Measurements from ENCODE around the gene SPSB1. TPM values are rescaled to one million over a fixed set of nuclear protein-coding genes. Genes with fewer than 3 reads are reported as not detected.
"Not testable (repeated sequence)": the region's sequence is repeated elsewhere in the genome, so short reads cannot be mapped to it uniquely, and the experiment has no call there.

SPSB1 gene
- total RNA-seq, 1 donor from 2014 or later = 12.9 TPM

DNA sequence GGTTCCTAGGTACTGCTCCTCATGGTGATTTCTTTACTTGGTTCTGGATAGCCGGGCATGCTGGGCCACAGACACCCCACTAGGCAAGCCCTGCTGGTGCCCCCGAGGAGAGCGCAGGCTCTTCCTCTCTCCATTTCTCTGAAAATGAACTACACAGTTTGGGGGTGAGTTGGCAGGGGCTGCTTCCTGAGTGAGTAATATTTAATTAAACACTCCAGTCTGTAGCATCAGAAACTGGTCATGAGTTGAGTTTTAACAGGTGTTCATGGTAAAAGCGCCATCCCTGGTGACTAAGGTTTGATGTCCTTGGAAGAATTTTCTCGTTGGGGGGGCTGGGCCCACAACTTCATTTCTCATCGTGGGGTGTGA is 1.7 kb downstream of the SPSB1 start:
- intact Hi-C loops (cut with DNase I) = loop anchor here (5.0 kb wide), 1 partner anchor 143 kb away; no protein-coding TSS in a partner anchor
- DNase-seq (ENCODE audit: low spot score) = no peak

DNA sequence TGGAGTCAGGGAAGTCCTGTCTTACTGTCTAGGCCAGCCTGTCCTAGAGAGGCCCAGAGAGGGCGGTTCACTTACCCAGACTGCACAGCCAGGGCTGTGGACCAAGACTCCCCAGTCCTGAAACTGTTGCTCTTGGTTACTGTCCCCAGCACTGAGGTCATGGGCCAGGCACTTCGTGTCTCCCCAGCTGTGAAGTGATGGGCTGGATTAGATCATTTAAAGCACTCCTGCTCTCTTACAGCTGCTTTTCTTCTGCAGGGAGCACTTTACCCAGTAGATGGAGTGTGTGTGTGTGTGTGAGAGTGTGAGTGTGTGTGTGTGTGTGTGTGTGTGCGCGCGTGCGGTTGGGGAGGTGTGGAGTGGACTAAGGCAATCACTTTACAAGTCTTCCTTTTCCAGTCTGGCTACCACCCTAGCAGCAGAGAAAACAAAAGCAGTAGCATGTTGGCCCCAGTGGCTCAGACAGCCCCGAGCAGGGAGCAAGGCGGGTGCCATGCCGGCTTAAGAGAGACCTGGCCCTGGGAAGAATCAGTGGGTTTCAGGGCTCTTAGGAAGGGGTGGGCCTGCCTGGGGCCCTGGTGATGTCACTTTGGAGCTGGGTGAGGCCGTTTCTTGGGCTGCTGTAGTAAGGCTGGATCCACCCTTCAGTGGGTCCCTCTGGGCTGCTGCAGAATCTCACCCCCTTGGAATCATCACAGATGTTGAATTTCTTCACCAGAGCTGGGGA is 2.4 kb downstream of the SPSB1 start:
- intact Hi-C loops (cut with DNase I) = loop anchor here (5.0 kb wide), 1 partner anchor 142 kb away; no protein-coding TSS in a partner anchor
- no peak for DNase-seq (ENCODE audit: low spot score)

DNA sequence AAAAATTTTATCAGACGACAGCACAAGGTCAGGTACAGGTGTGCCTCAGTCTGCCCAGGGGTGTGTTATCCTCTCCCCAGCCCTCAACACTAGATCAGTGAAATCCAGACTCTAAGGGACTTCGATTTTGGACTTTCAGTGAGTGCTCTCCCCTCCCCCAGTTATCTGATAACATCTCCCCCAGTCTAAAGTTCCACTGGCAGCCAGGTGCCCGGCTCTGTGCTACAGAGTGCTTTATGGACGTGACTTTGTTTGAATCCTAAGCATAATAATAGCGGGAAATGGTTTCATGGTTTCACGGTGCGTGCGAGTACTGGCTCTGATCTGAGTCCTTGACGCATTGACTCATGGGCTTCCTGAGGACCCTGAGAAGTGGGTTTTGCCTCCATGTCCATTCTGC is 3.2 kb downstream of the SPSB1 start:
- intact Hi-C loops (cut with DNase I) = no loop called here

DNA sequence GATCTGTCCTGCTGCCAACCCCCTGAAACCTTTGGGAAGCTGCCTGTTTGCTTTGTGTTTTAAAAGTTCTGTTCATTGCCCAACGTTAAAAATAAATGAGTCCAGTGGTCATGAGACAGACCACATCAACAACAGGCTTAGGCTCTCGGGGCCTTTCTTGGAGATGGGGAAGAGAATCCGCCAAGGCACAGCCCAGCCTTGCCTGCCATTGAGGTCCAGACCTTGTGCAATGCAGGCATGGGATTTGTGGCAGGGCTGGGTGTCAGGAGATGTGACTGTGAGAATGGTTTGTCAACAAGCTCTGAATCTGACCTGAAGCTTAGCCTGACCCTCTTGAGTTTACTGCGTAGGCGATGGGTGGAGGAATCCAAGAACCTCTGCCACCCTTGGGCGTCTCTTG is 4.2 kb downstream of the SPSB1 start:
- intact Hi-C loops (cut with DNase I) = no loop called here
- no peak for DNase-seq (ENCODE audit: low spot score)

More for the DNA sequence above, 3.2 kb downstream of the SPSB1 start:
- DNase-seq (ENCODE audit: low spot score) = no peak

DNA sequence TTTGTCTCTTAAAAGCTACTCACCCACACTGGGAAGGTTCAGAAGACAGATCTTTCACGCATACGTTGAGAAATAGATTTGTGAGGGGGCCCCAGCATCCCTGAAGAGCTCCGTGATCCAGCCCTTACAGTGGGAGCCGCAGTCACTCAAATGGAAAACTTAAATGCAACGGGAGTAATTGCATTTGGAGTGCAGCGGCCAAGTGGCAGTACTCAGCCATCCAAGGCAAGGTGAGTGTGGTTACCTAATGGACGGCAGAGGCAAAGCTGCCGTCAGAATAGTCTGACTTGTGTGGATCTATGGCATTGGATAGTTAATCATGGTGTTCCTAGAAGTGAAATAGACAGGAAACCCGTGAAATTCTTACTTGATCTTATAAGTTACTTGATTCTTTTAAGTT is 5.1 kb downstream of the SPSB1 start:
- DNase-seq (ENCODE audit: low spot score) = no peak
- intact Hi-C loops (cut with DNase I) = no loop called here

DNA sequence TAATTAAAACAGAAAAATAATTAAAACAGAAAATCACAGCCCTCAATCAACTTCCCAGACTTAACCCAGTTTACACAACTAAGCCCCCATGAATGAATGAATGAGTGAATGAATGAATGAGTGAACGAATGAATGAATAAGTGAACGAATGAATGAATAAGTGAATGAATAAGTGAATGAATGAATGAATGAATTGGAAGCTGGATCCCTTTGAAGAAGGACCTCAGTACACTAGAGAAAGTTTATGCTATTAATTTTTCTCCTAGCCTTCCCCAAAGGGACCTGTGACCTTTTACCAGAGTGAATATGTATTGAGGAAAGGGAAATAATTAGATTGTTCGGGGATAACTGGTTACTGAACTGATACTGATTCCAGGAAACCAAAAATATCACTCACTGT is 5.6 kb downstream of the SPSB1 start:
- DNase-seq (ENCODE audit: low spot score) = no peak
- intact Hi-C loops (cut with DNase I) = no loop called here

DNA sequence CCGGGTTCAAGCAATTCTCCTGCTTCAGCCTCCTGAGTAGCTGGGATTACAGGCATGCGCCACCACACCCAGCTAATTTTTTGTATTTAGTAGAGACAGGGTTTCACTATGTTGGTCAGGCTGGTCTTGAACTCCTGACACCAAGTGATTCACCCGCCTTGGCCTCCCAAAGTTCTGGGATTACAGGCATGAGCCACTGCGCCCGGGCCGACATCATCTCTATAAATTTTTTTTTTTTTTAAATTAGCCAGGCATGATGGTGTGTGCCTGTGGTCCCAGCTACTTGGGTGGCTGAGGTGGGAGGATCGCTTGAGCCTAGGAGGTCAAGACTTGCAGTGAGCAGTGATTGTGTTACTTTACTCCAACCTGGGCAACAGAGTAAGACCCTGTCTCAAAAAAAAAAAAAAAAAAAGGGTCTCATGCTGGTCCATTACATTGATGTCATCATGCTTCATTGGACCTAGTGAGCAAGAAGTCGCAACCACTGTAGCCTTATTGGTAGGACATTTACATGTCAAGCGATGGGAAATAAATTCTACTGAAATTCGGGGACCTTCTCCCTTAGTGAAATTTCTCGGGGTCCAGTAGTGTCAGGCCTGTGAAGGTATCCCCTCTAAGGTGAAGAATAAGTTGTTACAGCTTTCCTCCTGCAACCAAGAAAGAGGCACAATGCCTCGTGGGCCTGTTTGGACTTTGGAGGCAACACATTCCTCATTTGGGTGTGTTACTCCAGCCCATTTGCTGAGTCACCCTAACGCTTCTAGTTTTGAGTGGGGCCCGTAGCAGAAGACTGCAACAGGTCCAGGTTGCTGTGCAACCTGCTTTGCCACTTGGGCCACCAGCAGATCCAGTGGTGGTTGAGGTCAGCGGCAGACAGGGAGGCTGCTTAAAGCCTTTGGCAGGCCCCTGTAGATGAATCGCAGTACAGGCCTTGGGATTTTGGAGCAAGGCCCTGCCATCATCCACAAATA is 7.2 kb downstream of the SPSB1 start:
- not testable (repeated sequence) for DNase-seq (ENCODE audit: low spot score)

DNA sequence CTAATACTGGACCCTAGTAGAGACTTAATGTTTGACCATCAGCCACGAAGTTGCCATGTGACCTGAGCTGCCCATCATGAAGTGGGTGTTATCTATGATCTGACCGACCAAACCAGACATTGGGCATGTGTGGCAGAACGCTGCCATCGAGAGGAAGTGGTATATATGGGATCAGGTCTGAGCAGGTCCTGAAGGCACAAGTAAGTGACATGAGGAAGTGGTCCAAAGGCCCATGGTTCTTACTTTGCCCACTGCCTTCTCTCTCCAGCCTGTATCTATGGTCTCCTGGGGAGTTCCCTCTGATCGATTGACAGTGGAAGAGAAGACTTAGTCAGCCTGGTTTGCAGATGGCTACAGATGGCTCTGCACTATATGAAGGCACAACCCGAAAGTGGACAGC is 7.9 kb downstream of the SPSB1 start:
- intact Hi-C loops (cut with DNase I) = no loop called here
- no peak for DNase-seq (ENCODE audit: low spot score)

More for the DNA sequence above, 7.2 kb downstream of the SPSB1 start:
- intact Hi-C loops (cut with DNase I) = not testable (repeated sequence)

DNA sequence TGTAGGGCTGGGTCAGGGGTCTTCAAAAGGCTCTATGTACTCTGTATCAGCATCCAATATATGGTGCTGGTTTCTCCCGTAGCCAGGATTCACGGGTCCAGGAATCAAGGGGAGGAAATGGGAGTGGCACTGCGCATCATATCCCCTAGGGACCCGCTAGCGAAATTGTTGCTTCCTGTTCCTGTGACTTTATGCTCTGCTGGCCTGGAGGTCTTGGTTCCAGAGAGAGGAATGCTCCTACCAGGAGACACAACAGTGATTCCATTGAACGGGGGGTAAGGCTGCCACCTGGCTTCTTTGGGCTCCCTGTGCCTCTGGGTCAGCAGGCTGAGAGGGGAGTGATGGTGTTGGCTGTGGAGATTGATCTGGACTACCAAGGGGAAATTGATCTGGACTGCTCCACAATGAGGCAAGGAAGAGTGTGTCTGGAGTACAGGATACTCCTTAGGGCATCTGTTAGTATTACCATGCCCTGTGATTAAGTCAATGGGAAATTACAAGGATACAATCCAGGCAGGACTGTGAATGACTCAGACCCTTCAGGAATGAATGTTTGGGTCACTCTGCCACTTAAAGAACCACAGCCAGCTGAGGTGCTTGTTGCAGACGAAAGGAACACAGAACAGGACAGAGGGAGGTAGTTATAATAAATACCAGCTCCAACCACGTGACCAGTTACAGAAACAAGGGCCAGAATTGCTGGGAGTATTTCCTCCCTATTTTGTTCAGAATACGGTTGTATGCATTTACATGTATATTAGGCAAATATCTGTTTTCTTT is 10.2 kb downstream of the SPSB1 start:
- DNase-seq (ENCODE audit: low spot score) = no peak
- intact Hi-C loops (cut with DNase I) = no loop called here

DNA sequence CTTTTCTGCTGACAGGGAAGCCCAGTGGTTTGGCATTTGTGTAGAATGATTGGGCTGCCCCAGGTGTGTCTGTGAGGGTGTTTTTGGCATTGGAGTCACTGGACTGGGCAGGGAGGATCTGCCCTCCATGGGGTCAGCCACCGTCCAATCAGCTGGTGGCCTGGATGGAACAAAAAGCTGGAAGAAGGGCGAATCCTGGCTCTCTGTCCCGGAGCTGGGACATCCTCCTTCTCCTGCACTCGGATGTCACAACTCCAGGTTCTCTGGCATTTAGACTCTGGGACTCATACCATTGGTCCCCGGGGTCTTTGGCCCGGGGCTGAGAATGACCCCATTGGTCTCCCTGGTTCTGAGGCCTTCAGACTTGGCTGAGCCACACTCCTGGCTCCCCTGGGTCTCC is 11.2 kb downstream of the SPSB1 start:
- no peak for DNase-seq (ENCODE audit: low spot score)
- intact Hi-C loops (cut with DNase I) = no loop called here

DNA sequence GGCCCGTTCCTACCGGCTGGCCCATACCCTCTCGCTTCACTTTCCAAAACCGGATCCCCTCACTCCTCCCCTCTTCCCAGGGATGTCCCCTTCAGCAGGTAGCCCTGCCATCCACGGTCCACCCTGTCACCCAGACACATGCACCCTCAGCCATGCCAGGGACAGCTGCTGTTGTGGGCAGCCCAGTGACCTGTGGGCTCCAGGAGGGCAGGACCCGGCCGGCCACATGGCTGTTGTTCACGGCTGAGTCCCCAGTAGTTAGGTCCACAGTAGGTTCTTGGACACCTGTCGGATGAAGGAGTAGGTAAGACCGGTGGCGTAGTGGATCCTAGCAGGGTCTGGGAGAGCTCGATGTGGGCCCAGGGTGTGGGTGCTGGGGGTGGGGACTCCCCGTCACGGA is 12.5 kb downstream of the SPSB1 start:
- intact Hi-C loops (cut with DNase I) = no loop called here
- no peak for DNase-seq (ENCODE audit: low spot score)

DNA sequence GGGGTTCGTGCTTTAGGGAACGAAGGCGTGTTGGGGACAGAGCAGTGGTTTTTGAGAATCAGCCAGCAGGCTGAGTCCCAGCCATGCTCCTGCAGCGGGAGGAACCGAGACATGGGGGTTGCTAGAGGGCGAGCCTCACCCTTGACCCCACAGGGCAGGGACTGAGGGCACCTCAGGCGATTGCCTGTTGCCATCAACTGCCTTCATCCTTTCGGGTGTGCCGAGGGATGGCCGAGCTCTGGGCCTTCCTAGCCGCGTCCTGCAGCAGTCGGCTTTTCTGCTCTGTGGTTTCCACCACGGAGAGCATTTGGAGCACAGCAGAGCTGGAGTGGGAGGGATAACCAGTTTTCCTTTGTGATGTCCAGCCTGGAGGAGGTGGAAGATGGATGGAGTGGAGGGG is 13.3 kb downstream of the SPSB1 start:
- intact Hi-C loops (cut with DNase I) = no loop called here
- no peak for DNase-seq (ENCODE audit: low spot score)

DNA sequence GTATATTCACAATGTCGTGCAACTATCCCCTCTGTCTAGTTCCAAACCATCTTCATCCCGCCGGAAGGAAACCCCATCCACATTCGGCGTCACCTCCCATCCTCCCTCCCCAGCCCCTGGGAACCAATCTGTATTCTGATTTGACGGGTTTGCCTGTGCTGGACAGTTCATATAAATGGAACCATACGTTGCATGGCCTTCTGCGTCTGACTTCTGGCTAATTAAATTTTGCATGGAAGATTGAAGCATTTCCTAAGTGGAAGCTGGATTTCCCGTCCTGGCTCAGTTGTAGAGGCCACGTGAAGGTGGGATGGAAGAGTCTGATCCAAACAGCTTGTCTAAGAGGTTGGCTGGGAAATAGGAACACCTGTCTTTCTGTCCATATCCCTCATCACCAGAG is 14.6 kb downstream of the SPSB1 start:
- intact Hi-C loops (cut with DNase I) = no loop called here
- no peak for DNase-seq (ENCODE audit: low spot score)

DNA sequence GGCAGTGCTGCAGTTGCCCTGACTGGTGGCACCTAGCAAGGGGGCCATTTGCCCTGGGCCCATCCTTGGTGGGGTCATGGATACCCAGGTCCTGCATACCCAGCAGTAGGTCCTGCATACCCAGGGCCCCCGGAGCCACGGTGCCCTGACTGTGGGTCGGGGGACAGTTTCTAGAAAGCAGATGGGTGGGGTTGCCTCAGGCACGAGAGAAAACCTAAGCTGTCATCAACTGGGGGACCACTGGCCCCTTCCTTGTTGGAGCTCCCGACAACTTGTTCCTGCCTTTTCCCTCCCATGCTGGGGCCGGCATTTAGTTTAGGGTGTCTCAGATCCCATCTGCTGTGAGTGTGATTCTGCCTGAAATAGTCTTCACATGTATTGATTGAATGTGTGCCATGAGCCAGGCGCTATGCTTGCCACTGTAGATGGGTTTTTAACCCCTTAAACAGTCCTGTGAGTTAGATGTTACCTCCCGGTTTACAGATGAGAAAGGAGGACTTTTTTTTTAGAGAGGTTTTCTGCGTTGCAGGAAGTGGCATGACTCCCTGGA is 15.6 kb downstream of the SPSB1 start:
- no peak for DNase-seq (ENCODE audit: low spot score)

DNA sequence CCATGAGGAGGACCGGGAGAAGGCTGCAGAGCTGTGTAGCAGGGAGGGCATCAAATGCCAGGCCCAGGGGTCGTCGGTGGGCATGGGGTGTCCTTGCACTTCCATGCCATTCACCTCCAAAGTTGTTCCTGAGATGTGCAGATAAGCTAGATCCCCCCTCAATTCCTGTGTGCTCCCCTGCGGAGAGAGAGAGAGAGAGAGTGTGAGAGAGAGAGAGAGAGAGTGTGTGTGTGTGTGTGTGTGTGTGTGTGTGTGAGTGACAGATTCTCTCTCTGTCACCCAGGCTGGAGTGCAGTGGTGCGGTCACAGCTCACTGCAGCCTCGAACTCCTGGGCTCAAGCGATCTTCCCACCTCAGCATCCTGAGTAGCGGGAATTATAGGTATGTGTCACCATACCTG is 16.4 kb downstream of the SPSB1 start:
- intact Hi-C loops (cut with DNase I) = no loop called here
- no peak for DNase-seq (ENCODE audit: low spot score)

More for the DNA sequence above, 15.6 kb downstream of the SPSB1 start:
- intact Hi-C loops (cut with DNase I) = no loop called here

DNA sequence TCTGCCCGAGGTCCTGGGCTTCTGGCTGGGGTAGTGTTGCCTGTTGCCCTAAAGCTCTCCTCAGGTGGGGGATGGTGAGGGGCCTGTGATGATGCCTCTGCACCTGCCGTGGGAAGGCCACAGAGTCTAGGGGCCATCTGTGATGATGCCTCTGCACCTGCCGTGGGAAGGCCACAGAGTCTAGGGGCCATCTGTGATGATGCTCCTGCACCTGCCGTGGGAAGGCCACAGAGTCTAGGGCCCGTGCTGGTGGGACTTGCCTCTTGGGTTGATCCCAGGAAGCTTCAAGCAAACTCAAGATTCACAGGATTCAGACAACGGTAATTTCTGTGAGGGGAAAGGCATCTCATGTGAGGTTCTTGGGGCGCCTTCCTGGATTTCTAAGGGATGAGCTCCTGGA is 17.3 kb downstream of the SPSB1 start:
- no peak for DNase-seq (ENCODE audit: low spot score)
- intact Hi-C loops (cut with DNase I) = no loop called here

DNA sequence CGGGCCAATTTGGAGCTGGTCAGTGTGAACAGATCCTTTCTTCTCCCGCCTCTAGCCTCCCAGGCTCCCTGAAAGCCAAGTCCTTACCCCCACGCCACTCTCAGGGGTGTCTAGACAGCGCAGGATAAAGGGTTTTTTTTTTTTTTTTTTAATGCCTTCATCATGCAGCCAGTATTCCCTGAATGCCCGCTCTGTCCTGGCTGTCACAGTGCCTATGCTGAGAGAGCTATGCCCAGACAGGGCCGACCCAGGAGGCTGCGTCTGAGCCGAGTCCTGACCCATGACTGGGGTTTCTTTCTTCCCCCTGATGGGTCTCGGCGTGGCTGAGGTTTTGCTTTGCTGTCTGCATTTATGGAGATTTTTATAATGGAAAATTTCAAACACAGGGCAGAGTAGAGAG is 18.3 kb downstream of the SPSB1 start:
- intact Hi-C loops (cut with DNase I) = no loop called here
- no peak for DNase-seq (ENCODE audit: low spot score)

DNA sequence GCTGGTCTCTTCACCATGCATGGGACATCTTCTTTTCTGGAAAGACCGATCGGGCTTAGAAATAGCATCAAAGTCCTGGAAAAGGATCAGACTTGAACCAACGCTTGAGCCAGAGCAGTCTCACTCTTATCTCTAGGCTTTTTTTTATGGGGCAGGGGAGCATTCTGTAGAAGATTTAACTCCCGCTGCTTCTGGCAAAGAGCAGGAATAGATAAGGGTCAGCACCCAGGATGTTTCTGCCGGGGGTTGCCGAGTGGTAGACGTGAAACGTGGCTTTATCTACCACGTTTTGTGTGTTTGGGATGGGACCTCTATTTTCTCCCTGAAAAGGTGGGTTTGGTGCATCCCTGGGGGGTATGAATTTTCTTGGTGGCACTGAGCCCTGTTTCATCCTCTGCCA is 18.8 kb downstream of the SPSB1 start:
- DNase-seq (ENCODE audit: low spot score) = no peak
- intact Hi-C loops (cut with DNase I) = no loop called here

DNA sequence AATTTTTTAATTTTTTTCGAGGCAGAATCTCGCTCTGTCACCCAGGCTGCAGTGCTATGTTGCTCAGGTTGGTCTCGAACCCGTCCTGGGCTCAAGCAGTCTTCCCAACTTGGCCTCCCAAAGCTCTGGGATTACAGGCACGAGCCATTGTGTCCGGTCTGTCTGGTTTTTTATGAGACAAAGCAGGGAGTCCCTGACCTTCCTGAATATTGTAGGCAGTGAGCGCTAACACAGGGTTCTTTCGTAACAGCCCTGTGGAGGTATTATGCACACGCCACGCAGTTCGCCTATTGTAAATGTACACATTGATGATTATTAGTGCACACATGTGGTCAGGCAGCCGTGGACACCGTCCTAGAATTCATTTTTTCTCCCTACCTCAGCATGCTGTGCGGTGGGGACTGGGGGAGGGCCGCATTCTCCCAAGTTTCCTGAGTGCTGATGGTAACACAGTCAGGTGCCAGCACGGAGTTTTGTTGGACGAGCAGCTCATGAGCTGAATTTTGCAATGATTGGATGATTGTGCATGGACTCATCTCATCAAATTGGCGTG is 19.6 kb downstream of the SPSB1 start:
- DNase-seq (ENCODE audit: low spot score) = no peak
- intact Hi-C loops (cut with DNase I) = no loop called here
